GM18909 (cell line): ENCODE measurements around the gene ADIPOR2.

Experiments
- ATAC-seq: cut with Tn5 transposase; IDR thresholded peaks from one replicate; pipeline ENCODE4 v1.9.1; 2021; ENCODE audit warnings: mild to moderate bottlenecking; ENCODE audit not compliant: unreplicated experiment, poor library complexity

Gene ADIPOR2

DNA sequence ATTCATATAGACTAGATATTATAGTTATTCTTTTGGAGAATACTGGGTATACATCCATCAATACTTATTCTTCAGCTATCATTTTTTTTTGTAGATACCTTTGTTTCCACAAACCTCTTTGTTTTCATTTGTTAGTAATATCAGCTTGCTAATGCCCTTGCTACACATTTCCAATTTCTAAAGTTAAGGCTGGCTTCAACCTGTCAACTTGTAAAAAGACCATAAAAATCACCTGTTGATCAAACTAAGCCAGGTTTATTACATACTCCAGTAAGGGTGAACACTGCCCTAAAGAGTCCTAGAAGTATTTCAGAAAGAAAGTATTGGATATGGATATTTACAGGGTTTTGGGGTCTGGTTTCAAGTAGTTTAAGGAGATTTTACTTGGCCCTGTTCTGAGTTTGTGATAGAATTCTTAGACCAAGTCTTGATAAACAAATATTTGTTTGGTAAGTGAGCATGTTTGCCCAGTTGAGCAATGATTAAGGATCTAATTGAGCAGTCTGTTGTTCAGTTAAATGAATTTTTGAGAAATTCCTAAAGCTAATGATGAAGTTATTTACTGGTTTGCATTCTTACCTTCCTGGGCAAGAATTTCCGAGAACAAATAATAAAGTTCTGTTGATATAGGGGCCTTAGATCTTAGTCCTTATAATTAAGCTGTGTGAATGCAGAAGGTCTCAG is 76.7 kb downstream of the ADIPOR2 start:
- no peak for ATAC-seq

DNA sequence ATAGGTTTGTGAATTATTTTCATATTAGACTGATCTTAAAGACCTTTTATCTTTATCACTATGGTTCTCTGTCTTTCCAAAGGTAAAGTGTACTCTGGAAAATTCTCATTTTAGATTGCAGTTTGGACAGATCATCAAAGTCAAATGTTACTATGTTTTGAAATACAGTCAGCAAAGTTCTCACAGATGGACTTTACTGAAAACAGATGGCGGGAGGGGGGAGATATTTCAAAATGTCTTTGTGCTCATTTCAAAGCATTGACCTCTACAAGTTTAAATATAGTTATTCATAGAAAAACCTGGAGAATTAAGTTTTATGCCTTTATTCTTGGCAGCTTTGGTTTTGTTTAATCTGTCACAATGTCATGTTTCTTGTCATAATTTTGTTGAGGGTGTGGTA is 77.7 kb downstream of the ADIPOR2 start:
- no peak for ATAC-seq

DNA sequence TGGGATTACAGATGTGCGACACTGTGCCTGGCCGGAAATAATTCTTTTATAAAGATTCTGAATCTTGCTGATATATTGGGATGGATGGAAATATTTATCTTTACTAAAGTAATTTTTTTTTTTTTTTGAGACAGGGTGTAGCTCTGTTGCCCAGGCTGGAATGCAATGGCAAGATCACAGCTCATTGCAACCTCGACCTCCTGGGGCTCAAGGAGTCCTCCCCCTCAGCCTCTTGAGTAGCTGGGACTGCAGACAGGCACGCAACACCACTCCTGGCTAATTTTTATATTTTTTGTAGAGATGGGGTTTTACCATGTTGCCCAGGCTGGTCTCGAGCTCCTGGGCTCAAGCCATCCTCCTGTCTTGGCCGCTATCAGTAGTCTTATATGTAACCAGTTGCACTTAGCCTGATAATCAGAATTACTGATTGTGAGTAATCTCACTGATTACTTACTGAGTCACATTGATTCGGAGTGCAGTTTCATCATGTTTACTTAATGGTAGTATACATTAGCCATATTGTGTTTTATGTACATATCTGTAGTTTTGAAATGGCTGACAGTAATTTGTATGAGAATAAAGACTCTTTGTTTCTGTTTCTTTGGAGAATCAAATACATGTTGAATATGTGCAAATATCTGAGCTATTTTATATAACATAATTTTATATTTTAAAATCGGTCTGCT is 79.1 kb downstream of the ADIPOR2 start:
- no peak for ATAC-seq

DNA sequence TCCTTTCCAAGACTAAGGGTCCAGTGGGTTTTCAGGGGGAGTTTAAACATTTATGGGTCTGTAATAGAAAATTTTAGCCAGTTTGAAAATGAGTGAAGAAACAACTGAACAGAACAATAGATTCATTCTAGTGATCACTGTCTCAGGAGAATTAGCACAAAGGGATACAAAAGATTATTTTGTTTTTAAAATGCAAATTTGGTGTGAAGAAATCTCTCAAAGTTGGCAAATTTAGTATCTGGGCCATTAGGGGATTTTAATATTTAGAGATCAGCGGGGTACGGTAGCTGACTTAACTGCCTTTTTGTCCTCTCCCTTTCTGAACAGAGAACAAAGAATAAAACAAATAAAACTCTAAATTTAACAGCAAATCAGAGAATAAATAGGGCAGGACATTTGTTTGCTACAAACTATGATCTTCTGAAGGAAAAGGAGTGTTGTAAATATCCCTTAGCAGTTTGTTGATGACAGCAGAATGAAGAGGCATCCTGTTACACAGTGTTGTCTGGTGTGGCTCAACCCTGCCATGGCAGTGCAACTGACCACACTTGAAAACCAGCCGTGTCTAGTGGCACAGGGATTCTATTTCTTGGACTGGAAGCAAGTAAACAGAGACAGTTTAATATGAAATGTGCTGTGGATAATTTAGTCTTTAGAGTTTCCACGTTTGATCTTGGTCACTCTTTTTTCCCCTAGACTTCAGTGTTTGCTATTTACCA is 83.2 kb downstream of the ADIPOR2 start:
- no peak for ATAC-seq

DNA sequence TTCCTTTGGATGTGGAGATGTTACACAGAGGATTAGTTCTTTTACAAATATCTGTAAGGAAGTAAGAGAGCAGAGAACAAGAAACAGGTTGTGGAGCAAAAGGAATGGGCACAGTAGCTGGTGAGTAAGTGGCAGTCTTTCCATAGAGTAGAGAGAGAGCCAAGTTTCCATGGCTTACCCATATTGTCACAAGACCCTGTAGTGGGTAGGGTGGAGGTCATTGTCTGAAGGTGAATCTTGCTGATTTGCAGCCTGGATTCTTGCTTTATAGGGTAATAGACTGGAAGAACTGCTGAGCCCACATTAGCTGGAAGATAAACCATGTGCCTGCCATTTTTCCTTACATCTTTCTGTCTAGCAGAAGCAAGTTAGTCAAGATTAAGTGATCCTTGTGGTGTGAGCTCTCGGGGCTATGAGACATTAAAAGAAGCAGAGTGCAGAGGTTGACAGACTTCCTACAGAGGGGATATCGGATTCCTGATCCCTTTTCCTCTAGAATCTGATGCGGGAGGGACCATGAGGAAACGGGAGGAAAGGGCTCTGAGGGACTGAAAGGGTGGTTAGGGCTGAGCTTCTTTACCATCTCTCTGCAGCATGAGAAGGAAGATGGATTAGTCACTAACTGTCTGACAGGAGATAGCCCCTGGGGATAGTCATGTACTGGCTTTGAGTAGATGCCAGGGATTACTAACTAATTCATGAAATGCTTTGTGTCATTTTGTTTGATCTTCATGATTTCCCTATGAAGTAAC is 85.5 kb downstream of the ADIPOR2 start:
- no peak for ATAC-seq

DNA sequence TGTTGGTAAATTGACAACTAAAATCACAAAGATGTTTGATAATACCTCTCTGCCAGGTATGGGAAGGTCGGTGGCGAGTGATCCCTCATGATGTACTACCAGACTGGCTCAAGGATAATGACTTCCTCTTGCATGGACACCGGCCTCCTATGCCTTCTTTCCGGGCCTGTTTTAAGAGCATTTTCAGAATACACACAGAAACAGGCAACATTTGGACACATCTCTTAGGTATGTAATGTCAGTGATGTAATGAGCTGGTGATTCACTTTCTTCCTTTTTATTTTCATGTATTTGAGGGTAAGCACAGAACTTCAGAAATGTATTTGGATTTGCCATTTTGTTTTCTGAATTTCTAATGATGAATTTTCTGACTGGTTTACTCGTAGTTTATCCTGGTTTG is 86.9 kb downstream of the ADIPOR2 start:
- no peak for ATAC-seq

DNA sequence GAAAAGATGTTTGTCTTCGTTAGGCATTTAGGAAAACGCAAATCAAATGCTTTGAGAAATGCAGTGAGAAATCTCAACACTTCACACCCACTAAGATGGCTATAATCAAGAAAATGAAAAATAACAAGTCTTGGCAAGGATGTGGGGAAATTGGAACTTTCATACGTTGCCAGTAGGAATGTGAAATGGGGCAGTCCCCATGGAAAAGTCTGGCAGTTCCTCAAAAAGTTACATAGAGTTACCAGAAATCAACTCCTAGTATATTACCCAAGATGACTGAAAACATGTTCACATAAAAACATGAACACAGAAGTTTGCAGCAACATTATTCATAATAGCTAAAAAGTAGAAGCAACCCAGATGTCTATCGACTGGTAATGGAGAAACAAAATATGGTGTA is 88.0 kb downstream of the ADIPOR2 start:
- ATAC-seq: no peak

DNA sequence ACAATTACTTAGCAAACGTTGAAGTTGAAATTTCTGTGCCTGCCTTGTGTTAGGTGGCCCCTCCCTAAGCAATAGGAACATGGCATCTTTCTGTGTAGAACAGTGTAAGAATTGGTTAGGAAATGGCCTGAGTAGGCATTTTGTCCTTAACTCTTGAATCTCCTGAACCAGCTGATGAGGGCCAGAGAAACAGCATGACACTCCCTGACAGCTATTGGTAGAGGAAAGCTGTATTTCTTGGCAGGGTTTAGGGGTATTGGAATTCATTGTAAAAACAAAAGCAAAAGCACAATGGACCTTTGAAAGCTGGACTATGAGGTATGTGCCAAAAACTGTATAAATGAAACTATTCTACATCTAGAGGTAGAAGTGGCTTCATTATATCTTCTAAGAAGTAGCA is 88.9 kb downstream of the ADIPOR2 start:
- ATAC-seq: no peak

DNA sequence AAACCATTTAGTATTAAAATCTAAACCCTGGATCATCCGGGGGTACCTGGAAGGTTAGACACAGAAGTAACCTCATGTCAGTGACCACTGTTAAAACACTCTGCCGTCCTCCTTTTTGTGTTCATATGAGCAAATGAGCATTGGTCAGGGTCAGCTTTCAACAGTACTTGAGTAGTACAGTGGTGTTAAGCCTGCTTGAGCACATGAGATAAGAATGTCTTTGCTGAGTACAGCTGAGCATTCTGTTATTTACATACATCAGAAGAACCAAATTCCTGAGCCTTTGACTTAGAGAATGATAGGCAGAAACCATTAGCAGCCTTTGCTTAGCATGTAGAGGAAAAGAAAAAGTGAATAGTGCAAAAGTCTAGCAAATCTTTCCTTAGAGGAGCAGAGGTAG is 90.9 kb downstream of the ADIPOR2 start:
- ATAC-seq: no peak

DNA sequence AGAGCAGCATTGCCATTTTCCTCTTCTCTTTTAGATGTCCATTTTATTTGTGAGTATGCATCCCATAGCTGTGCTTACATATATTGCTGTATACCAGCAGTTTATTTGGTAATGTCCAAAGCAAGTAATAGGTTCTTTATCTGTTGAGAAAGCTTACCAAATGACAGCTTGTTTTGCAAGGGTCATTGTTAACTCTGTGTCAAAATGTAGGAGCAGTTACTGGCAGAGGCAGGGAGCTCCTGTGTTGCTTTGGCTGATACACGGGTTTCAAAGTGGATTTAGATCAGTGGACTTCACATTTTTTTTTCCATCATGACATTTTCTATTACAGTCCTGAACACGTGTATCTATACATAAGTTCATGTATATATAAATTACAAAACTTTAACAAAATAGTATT is 91.3 kb downstream of the ADIPOR2 start:
- no peak for ATAC-seq

DNA sequence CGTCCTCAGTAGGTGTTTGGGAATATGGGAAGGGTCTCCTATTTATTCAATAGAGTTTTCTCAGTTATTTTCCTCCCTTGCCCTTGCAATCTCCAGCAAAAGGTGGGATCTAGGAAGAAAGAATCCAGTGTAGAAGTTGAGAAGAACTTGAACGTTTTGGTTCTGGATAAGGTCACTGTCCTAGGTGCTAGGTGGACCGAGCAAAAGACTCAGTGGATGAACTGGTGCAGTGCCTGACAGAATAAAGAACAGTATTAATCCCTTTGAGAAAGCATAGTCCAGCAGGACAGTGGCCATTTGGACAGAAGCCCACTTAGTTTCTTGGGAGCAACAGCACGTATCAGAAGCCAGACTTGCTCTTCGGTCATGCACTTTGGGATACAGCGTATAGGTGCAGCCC is 96.8 kb downstream of the ADIPOR2 start:
- no peak for ATAC-seq

DNA sequence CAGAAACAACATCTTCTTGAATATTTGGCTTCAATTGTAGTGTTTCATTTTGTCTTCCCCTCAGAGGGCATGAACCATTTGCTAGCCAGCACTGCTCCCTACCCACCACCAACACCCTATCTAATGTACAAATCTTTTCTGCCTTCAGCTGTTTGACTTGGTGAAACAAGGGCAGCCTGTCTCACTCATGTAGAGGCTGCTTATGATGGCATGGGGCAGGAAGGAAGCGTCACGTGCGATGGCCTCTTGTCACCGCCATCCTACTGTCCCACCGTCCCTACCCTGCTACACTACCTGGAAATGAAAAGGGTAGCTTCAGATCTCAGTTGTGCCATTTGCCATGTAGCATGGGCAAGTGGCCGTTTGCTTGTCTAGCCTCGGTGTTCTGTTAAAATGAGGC is 99.6 kb downstream of the ADIPOR2 start:
- ATAC-seq: no peak

DNA sequence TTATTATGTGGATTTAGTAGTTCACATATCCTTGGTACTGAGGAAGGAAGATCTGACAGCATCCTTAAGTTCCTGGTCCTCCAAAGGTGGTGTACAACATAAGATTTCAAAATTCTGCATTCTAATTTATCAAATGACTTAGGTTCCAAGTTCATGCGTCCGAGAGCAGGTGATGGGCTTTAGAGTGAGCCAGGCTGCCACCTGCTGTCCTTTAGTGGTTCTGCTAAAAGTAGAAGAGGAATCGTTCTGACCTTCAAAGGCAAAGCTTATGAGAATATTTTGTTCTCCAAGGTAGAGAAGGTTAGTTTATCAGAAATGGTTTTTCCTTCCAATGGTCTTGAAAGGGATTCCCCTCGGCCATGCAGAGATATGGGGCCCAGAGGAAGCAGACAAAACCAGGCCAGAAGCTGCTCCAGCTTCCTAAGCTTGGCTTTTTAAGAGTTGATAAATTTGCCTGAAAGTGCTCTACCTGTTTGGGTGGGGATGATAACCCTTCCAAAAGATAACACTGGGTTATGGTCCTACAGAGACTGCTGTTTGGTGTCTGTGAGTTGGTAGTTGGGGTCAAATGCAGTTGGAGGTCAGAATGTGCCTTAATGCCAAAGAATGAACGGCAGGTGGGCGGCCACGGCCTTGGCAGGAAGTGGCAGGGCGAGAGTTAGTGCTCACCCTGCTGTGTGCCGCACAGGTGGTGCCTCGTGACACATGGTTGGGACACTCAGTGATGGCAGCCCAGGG is 100.4 kb downstream of the ADIPOR2 start:
- no peak for ATAC-seq

DNA sequence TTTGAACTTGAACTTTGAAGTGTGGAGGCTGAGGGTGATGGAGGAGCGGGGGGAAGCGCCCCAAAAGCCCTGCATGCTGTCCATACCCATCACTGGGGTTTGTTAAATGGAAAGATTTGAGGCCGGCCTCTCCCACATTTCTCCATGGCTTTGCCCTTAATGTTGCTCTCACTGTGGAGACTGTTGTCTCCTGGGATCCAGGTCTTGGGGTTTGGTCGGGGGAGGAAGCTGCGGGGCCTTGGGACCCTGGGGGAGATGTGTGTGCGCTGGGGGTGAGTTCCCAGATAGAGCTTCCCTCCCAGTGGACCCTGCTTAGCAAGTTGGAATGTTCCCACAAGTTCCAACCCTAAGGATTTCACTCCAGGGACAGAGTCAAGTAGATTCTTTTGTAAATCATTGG is 101.5 kb downstream of the ADIPOR2 start:
- ATAC-seq: no peak

DNA sequence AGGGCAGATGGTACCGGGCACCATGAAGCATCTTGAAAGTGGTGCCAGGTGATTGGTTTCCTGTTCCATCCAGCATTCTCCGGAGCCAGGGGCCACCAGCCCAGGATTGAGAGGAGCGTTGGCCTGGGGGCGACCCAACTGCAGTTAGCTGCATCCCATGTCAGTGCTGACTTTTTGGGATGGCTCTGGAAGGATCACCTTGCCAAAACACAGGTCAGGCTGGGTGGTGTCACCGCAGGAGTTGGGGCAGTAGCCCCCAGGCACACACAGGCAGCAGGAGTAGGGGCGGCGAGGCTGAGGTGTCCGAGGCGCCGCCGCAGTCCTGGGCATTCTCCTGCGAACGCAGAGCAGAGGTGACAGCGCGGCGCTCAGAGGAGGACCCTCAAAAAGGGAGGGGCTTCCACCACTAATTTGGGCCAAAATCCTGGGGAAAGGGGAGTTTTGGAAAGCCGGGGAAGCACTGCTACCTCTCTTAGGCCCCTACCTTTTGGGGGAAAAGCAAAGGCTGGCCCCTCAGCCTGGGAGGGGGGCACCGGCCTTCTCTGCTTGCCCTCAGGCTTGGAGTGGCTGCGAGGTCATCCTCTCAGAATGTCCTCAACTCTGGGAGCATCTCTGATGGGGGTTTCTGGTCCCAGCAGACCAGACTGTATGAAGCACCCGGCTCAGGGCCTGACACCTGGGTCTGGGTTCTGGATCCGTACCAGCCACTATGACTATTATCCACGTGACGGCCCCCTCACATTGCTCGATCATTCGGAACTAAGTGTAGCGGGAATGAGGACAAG is 102.7 kb downstream of the ADIPOR2 start:
- ATAC-seq: no peak

DNA sequence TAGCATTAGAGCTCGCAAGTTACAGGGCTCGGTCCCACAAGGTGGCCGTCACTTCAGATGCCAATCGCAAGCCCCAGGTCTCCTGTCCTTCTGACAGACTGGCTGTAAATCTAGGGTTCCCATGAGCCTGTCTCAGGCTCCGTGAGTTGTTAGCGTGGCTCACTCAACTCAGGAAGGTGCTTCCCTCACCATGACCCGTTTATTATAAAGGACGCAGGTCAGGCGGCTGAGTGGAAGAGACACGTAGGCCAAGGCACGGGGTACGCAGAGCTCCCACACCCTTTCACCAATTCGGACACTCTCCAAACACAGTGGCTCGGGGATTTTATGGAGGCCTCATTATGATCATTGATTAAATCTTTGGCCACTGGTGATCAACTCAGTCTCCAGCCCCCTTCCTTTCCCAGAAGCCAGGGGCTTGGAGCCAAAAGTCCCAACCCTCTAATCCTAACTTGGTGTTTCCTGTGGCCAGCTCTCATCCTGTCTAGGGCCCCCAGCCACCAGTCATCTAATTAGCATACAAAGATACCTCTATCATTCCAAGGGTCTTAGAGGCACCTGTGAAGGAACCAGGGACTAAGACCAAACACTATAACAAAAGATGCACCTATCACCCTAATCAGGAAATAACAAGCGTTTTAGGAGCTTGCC is 103.7 kb downstream of the ADIPOR2 start:
- no peak for ATAC-seq

DNA sequence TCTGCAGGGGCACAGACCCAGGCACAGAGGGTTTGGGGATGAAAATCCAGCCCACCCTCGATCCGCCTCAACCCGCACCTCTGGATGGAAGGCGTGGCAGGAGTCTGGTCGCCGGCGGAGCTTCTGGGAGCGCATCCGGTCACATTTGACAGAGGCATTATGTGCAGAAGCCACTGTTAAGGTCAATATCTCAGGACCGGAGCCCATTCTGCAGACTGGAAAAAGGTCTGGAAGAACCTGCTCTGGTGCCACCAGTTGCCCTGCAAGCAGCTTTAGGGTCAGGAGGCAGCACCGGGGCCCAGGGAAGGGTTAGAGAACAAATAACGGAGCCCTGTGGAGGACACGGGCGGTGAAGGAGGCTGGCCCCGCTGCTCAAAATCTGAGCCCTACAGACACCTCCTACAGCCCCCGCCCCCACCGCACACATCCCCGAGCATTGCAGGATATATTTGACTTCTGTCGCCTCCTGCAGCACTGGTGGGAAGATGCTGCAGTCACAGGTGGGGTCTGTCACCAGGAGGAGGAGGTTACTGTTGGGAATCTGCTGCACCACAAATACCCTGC is 104.4 kb downstream of the ADIPOR2 start:
- ATAC-seq: no peak

DNA sequence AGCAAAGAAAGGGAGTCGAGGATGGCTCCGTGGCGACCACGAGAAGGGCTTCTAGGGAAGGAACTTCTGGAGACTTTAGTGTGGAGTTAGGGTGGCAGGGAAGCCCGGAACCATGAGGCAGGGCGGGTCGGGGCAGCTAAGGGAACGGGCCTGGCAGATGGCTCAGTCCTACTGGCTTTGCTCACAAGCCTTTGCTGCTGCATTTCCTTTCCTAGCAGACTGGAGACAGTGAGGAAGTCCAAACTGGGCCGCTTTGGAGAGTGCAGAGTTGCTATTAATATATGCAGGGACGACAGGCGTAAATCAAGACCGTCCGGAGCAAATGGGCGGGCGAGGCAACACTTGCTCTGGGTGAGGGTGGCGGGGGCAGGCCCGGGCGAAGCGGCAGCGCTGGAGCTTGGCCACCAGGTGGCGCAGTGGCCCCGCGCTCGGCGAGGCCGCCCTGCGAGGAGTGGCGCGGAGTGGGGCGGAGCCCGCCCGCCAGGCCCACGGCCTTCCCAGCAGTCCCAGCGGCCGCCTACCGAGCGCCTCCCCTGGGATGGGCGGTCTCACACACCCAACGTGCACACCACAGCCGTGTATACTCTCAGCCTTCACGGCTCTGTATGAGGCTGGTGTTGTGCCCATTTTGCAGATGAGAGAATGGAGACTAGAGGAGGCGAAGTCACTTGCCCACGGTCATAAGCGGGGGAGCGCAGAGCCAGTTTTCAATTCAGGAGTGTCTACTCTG is 105.1 kb downstream of the ADIPOR2 start:
- ATAC-seq: peak; percentile 84
